Stimulated activated CD8-positive, alpha-beta memory T cell treated with anti-CD3 and anti-CD28 coated beads, Interleukin-7, amount 100 ng/mL, for 4 hours (primary cell): ENCODE data around the gene RBMS2.
"Not testable (repeated sequence)": the region's sequence is repeated elsewhere in the genome, so short reads cannot be mapped to it uniquely, and the experiment has no call there.

Experiments used
- DNase-seq, 2 donors: peaks; one replicate each; pipeline ENCODE4 v3.0.0-alpha.2; 2020; ENCODE audit warnings: low read depth in 2 of 2

Gene RBMS2

GRCh38 chr12:56517854-56518253 lies 3.8 kb upstream of the RBMS2 start:
- no peak for DNase-seq

- DNase-seq: no peak
Measured at GRCh38 chr12:56518570-56518969, 3.0 kb upstream of the RBMS2 start.

GRCh38 chr12:56520048-56520447 lies 1.6 kb upstream of the RBMS2 start:
- no peak for DNase-seq

GRCh38 chr12:56520506-56520905 lies 1.1 kb upstream of the RBMS2 start:
- DNase-seq: no peak

GRCh38 chr12:56521209-56521589 lies 421 bp upstream of the RBMS2 start:
- no peak for DNase-seq

GRCh38 chr12:56522411-56523193 lies 982 bp downstream of the RBMS2 start:
- no peak for DNase-seq

- no peak for DNase-seq
Measured at GRCh38 chr12:56528846-56529245, 7.2 kb downstream of the RBMS2 start.

- no peak for DNase-seq
Measured at GRCh38 chr12:56529656-56530055, 8.0 kb downstream of the RBMS2 start.

GRCh38 chr12:56530390-56531055 lies 8.9 kb downstream of the RBMS2 start:
- no peak for DNase-seq

- no peak for DNase-seq
Measured at GRCh38 chr12:56537546-56537945, 15.9 kb downstream of the RBMS2 start.

GRCh38 chr12:56541631-56542030 lies 20.0 kb downstream of the RBMS2 start:
- no peak for DNase-seq

- DNase-seq: no peak
Measured at GRCh38 chr12:56542164-56542563, 20.5 kb downstream of the RBMS2 start.

- no peak for DNase-seq
Measured at GRCh38 chr12:56545023-56545604, 23.5 kb downstream of the RBMS2 start.

GRCh38 chr12:56546680-56547079 lies 25.1 kb downstream of the RBMS2 start:
- DNase-seq: no peak

- DNase-seq: no peak
Measured at GRCh38 chr12:56551070-56551469, 29.4 kb downstream of the RBMS2 start.

- DNase-seq: no peak
Measured at GRCh38 chr12:56565510-56566101, 44.0 kb downstream of the RBMS2 start.

- DNase-seq: no peak
Measured at GRCh38 chr12:56568146-56568545, 46.5 kb downstream of the RBMS2 start.

GRCh38 chr12:56571121-56571520 lies 49.5 kb downstream of the RBMS2 start:
- no peak for DNase-seq

GRCh38 chr12:56572288-56572687 lies 50.7 kb downstream of the RBMS2 start:
- no peak for DNase-seq

- no peak for DNase-seq
Measured at GRCh38 chr12:56574210-56574609, 52.6 kb downstream of the RBMS2 start.

GRCh38 chr12:56577248-56577647 lies 55.6 kb downstream of the RBMS2 start:
- DNase-seq: not testable (repeated sequence)

GRCh38 chr12:56578983-56579546 lies 57.4 kb downstream of the RBMS2 start:
- no peak for DNase-seq
